Stimulated activated CD4-positive, alpha-beta T cell treated with anti-CD3 and anti-CD28 coated beads, Interleukin-1b, Interleukin-23, amount 100 ng/mL, for 1 hour (primary cell): ENCODE results near the gene TMEM51.

ENCODE experiments used
- DNase-seq, 2 donors: peaks; one replicate each; pipeline ENCODE4 v3.0.0-alpha.2; 2020; ENCODE audit warnings: low read depth in 2 of 2

TMEM51 gene

DNA sequence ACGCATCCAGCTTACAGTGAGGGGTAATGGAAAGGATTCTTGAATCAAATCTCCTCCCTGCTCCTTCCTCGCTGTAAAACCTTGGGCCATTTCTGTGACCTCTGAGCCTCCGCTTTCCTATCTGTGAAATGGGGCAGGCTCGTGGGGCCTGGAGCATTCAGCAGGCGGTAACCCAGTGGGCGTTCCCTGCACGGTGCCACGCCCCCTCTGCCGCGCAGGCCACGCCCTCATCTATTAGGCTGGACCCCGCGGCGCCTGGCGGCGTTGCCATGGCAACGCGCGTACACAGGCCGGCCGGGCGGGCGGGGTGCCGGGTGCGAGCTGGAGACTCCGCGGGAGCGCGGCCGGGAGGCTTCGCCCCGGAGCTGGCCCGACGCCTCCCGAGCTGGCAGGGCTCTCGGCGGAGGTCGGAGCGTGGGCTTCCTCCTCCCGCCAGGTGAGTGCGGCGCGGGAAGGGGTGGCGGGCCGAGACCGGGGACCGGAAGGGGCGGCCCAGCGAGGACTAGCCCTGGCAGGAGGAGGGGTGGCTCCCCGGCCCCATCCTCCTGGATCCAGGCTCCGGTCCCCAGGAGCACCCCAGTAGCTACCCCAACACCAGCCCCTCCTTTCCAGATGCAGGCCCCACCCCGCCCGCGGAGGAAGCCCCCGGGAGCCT, 93.5 kb downstream of the TMEM51 start, which contains the start of gene FHAD1:
FHAD1 (plus strand) TSS at position 264 of the 655 bp plus-strand sequence. CDS start 4,562 bp downstream, outside the sequence.
- peak in 1 of 2 donors; percentile 21 for DNase-seq

DNA sequence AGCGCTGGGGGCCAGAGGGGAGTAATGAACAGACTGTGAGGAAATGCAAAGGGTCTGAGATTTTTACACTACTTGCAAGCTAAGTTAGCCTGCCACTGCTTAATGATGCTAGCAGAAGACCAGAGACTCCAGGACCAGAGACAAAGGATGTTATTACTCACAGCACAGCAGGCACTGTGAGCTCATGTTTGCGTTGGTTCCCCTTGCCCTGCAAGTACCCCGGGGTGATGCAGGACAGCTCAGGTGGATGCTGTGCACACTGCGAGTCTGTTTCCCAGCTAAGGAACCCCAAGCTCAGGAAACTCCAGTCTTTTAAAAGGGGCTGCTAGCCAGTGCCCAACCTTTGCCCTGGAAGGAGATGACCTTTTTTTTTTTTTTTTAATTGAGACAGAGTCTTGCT, 94.7 kb downstream of the TMEM51 start:
- no peak for DNase-seq

DNA sequence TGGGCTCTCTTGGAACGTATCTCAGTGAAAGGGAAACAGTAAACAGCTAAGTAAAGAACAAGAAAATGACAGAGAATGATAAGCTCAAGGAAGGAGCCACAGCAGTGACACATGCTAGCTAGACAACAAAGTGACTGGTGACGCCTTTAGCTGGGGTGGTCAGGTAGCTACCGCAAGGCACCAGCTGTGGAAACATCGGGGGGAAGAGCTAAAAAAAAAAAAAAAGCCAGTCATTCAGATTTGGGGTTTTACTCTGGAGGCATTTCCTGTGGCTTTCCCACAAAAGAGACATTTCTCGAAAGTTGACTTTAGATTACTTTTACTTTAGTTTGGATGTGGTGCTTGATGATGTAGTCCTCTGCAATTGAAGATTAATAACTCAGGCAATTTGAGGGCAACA, 95.5 kb downstream of the TMEM51 start:
- no peak for DNase-seq

DNA sequence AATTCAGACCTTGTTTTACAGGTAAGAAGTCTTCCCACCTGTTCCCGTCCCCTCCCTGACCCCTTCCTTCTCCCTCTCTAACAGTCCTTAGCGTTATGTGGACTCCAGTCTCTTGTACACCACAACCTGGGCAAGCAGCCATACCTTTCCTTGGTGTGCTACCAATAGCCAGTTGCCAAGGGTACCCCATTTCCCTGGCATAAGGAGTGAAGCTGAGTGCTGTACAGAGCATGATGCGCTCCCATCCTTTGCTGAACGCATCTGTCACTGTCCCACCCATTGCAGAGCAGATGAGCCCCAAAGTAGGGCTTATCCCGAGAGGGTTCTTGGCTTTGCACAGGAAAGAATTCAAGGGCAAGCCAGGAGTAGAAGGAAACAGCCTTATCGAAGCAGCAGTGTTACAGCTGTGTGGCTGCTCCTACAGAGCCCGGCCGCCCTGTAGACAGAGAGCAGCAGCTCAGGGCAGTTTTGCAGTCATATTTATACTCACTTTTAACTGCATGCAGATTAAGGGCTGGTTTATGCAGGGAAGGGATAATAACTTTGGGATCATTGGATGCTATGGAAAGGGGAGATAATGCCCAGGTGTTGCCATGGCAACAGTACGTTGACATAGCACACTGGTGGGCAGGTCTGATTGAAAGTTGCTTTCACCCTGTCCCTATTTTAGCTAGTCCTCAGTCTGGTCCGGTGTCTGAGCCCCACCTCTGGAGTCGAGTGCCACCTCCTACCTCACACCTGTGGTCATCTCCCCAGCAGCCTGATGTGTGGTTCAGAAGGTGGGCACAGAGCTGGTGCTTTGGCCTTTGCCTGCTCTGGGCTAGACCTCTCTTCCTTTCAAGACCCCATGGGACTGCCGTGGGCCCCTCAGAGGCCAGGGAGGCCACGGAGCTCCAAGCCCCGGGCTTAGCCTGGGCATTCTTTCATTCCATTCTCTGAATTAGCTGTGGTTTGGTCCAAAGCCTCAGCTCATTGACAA, 98.6 kb downstream of the TMEM51 start:
- DNase-seq, result no peak

DNA sequence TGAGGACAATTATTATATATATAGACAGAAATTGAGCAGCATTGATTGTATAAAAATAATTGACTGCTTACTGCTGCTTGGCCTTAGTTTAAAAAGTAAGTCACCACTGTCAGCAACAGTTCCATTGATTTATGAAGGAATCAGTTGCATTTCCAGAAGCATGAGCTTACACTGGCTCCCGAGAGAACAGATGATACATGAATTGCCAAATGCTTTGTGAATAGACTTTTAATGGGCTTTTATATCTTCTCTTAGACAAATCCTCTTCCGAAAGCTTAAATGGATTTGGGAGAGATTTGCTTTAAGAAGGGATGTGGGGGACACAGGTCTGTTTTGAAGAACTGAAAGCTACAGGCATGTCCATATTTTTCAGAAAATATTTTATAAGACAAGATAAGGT, 101.0 kb downstream of the TMEM51 start:
- no peak for DNase-seq

DNA sequence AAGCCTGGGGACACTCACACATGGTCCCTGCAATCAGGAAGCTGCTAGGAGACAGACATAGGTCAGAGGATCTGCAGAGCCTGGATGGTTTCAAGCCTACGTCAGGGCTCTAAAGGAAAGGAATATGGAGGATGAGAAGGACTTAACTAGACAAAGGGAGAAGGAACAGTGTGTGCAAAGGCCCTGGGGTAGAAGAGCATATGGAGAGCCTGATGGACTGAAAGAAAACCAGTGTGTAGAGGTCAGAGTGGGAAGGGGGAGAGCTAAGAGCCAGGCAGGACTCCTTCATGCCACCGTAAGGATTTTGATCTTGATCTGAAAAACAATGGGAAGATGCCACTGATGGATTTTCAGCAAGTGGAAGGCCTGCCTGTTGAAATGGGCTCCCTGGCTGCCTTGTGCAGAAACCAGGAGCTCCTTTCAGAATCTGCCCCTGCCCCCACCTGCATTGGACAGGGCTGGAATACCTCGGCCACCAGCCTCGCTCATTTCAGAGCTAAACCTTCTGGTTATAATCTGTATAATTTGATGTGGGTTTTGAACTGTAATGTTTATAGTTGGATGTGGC, 102.1 kb downstream of the TMEM51 start:
- no peak for DNase-seq

DNA sequence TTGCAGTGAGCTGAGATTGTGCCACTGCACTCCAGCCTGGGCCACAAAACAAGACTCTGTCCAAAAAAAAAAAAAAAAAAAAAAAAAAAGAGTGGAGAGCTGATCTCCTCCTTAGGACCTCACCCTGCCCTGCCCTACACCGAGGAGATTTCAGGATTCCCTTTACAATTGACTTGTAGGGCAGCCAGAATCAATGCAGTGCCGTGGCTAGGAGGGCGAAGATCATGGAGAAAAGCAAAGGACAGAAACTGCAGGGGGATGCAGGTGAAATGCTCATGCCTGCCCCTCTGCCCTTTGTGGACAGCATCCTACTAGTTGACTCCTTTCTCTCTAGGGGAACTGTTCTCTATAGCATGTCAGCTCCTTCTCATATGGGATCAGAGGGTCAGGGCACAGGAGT, 103.0 kb downstream of the TMEM51 start:
- no peak for DNase-seq

DNA sequence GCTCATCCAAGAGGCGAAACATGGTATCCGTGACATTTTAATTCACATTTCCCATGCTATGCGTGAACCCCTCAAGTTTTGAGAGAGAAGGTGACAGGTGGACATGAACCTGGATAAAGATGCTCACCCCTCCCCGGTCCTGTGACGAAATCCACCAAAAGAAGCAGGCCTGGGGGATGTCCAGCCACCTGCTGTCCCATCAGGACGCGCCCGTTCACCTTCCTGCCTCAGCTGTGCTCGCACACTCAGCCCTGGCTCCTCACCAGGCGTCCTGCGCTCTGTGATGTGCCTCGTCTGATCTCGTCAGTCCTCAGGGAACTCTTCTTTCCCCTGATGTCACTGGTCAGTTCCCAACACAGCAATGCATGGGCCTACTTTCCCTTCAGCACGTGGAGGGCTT, 103.8 kb downstream of the TMEM51 start:
- DNase-seq, result no peak

DNA sequence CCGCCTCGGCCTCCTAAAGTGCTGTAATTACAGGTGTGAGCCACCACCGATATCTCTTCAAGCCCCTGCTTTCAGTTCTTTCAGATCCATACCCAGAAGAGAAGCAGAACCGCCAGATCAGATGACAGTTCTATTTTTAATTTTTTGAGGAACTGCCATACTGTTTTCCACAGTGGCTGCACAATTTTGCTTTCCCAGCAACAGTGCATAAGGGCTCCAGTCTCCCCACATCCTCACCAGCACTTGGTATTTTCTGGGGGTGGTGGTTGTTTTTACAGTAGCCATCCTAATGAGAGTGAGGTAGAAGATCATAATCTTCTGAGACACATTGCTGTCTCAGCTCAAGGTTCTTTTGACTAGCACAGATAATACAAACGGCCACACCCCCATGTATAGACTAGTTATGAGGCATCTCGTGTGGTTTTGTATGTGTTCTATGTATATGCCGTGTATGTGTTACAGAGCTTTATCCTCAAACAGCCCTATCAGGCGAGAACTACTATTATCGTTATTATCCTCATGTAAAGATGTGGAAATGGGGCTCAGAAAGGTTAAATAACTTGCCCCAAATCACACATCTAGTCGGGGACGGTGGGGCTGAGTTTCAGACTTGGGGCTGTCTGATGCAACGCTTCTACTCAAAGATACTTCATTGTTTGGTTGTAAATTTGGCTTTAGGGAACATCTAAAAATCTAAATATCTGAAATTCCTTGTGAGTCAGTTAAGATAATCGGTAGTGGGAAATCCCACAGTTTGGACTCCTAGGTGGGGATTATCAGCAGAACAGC, 105.5 kb downstream of the TMEM51 start:
- no peak for DNase-seq

DNA sequence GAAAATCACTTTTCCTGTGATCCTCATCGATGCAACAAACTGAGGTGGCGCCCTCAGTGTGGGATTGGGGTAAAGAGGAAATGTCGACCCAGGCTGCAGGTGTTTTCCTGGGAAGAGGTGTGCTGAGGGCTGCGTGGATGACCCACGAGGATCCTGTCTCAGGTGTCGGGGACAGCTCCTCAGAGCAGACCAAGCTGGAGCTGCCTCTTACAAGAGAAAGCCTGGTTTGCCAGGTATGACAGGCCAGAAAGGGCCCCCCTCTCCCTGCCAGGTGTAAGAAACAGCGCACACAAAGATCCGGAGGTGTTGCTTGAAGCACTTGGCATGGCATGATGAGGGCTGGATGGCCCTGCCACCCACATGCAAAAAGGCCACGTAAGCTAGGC, 106.1 kb downstream of the TMEM51 start:
- no peak for DNase-seq

DNA sequence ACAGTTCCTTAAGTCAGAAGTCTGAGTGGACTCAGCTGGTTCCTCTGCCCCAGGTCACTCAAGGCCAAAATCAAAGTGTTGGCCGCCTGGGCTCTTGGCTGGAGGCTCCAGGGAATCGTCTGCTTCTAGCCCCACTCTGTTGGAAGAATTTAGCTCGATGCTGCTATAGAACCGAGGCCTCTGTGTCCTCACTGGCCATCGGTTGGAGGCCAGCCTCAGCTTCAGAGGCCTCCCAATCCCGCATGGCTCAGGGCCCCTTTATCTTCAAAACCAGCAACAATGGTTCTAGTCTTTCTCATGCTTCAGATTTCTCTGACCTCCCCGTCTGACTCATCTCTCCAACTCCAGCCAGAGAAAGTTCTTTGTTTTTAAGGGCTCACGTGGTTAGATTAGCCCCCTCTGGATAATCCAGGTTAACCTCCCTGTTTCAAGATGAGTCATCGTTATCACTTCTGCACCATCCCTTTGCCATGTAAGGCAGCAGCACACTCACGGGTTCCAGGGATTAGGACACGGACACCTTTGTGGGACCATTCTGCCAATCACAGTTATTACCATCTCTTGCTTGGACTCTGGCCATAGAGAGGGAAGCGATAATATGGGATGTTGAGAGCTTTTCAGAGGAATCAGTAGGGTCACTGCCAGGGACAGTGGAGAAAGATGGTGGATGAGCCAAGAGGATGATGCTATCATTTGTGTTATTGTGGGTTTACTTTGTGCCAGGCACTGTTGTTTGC, 107.0 kb downstream of the TMEM51 start:
- DNase-seq, result no peak

DNA sequence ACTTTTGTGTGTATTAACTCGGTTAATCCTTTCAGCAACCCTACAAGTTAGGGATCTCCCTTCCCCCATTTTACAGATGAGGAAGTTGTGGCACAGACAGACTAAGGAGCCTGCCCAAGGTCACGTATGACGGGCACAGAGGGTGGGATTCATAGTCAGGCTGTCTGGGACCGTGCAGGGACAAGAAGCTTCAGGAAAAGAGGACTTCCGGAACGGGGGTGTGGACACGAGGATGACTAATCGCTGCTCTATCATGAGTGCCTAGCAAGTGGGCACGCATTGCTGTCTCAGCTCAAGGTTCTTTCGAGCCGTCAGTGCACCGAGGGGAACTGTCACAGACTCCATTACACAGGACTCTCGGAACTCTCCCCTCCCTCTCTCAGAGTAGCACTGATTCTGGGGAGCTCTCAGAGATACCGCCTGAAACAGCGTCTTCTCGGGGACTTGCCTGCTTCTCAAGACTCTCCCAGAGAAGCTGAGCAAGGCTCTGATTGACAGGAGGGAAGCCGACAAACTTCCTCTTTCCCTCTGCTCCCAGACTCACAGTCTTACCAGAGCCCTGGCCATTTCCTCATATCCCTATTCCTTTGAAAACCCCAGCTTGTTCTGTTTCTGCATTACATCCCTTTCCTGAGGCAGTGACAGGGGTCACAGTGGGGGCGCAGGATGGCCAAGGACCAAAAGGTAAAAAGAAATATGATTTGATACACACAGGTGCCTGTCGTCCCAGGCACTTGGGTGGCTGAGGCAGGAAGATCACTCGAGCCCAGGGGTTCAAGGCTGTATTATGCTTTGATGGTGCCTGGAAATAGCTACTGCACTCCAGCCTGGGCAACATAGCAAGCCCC, 107.8 kb downstream of the TMEM51 start:
- no peak for DNase-seq

DNA sequence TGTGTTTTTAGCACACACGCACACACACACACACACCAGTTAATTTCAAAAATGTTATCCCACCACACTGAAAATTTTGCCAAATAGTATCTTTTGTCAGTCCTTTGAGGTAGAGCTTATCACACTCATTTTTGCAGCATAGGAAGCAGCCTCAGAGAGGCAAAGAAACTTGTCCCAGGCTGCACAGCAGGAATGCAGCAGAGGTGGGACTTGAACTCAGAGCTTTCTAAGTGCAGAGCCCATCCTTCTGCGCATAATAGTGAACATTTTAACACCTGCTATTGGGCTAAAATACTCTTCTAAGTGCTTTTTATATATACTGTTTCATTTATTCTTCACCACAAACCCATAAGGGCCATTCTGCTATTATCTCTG, 108.4 kb downstream of the TMEM51 start:
- no peak for DNase-seq

DNA sequence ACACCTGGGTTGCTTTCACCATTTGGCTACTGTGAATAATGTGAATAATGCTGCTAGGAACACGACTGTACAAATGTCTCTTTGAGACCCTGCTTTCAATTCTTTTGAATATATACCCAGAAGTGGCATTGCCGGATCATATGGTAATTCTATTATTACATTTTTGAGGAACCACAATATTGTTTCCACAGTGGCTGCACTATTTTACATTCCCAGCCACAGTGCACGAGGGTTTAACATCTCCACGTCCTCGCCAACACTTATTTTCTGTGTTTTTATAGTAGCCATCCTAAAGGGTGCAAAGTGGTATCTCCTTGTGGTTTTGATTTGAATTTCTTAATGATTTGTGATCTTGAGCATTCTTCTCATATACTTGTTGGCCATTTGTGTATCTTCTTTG, 109.2 kb downstream of the TMEM51 start:
- no peak for DNase-seq

DNA sequence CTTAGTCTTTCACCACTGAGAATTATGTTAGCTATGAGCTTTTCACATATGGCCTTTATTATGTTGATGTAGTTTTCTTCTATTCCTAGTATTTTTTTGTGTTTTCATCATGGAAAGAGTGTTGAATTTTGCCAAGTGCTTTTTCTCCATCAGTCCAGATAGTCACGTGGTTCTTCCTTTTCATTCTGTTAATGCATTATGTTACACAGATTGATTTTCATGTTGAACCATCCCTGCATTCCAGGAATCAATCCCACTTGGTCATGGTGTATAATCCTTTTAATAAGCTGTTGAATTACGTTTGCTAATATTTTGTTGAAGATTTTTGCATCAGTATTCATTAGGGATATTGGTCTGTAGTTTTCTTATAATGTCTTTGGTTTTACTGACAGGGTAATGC, 111.2 kb downstream of the TMEM51 start:
- DNase-seq, result no peak
